ENCODE measurements around the gene LHFPL3. TPM values are rescaled to one million over a fixed set of nuclear protein-coding genes. Genes with fewer than 3 reads are reported as not detected.

Gene LHFPL3
- total and polyA plus RNA-seq, 5 donors from 2014 or later = not detected

DNA sequence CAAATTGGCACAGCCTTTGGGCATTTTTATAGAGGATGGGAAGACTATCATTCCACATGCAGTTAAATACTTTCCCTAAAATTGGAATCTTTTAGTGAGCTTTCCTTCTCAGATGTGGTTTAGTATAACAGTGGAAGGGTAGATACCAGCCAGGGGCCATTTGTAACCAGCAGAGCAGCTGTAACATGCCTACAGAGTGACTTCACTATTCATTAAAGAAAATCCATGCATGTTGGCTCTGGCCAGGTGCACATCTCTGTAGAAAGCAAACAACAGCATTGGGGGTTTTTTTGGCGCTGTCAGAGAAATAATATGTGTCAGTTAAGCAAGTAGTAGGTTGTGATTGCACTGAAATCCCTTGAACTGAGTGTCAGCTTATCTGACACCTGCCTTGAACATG is 115.6 kb downstream of the LHFPL3 start:
- Mint-ChIP-seq H3K27me3 (no peaks in the 10 kb centered on the region), H3K4me1 (no peaks in the 10 kb centered on the region), H3K27ac (no peak overlapping the region), H3K9me3 (no peaks in the 10 kb centered on the region), H3K4me3 (no peak overlapping the region), H3K36me3 (no peaks in the 10 kb centered on the region)
- DNase-seq (no peak), ATAC-seq (ENCODE audit: low read depth in 2 of 2) (no peak)
- no peak overlapping the region for H3K4me3 ChIP-seq (ENCODE audit: low read depth, low read length)
- no peaks in the 10 kb centered on the region for H3K36me3 ChIP-seq (ENCODE audit: control insufficient read depth, insufficient read depth, low read length)
- no peaks in the 10 kb centered on the region for H3K4me1 ChIP-seq (ENCODE audit: control insufficient read depth, insufficient read depth, low read length, poor library complexity, severe bottlenecking)
- no peaks in the 10 kb centered on the region for H3K27me3 ChIP-seq (ENCODE audit: control insufficient read depth, insufficient read depth, low read length)
- H3K9me3 ChIP-seq (ENCODE audit: control insufficient read depth in 2 of 2, low read length in 2 of 2) = no peaks in the 10 kb centered on the region
- no peak overlapping the region for H3K27ac ChIP-seq (ENCODE audit: insufficient read depth, low read length, poor library complexity, severe bottlenecking)

DNA sequence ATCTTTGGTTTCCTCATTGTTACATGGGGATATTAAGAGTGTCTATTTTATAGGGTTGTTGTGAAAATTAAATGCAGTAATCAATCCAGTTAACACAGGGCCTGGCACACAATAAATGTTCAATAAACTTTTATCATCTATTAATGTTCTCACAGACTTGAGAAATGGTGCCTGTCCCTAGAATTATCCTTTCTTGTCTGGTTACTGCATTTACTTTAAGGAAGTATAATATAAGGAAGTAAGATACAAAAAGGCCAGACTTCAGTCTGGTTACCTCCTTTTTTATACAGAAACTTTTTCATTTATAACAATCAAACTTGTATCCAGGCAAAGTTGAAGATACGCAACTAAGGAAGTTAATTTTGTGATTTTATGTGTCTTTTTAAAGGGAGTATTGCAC is 117.0 kb downstream of the LHFPL3 start:
- Histone ChIP-seq H3K4me1 (ENCODE audit: control insufficient read depth, insufficient read depth, low read length, poor library complexity, severe bottlenecking) (no peaks in the 10 kb centered on the region), H3K27me3 (ENCODE audit: control insufficient read depth, insufficient read depth, low read length) (no peaks in the 10 kb centered on the region), H3K27ac (ENCODE audit: insufficient read depth, low read length, poor library complexity, severe bottlenecking) (no peak overlapping the region), H3K4me3 (ENCODE audit: low read depth, low read length) (no peak overlapping the region), H3K36me3 (ENCODE audit: control insufficient read depth, insufficient read depth, low read length) (no peaks in the 10 kb centered on the region), H3K9me3 (ENCODE audit: control insufficient read depth in 2 of 2, low read length in 2 of 2) (no peaks in the 10 kb centered on the region)
- H3K27ac Mint-ChIP-seq = no peak overlapping the region
- no peaks in the 10 kb centered on the region for H3K9me3 Mint-ChIP-seq
- no peak overlapping the region for H3K4me3 Mint-ChIP-seq
- H3K27me3 Mint-ChIP-seq = no peaks in the 10 kb centered on the region
- no peaks in the 10 kb centered on the region for H3K4me1 Mint-ChIP-seq
- ATAC-seq (ENCODE audit: low read depth in 2 of 2) = no peak
- no peak for DNase-seq
- no peaks in the 10 kb centered on the region for H3K36me3 Mint-ChIP-seq

DNA sequence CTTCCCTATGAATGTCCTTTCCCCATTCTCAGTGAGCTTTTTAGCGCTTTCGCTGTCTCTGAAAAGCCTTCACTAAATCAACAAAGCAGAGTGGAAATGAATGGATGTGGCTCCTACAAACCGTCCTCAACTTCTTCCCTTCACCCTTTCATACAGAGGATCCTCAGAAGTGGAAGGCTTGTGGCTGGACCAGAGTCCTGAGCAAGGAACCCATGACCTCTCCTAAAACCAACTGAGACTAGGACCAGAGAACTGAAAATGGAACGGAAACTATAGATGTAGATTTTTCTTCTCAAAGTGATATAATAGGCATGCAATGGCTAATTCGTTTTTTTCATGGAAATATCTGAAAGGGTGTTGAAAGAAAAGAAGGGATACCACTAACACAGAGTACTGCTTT is 122.5 kb downstream of the LHFPL3 start:
- ATAC-seq (ENCODE audit: low read depth in 2 of 2) = no peak
- no peaks in the 10 kb centered on the region for H3K27me3 ChIP-seq (ENCODE audit: control insufficient read depth, insufficient read depth, low read length)
- H3K4me1 ChIP-seq (ENCODE audit: control insufficient read depth, insufficient read depth, low read length, poor library complexity, severe bottlenecking) = no peaks in the 10 kb centered on the region
- no peaks in the 10 kb centered on the region for H3K36me3 ChIP-seq (ENCODE audit: control insufficient read depth, insufficient read depth, low read length)
- H3K9me3 Mint-ChIP-seq = peaks cover 0 to 3% (median 0%) of the 10 kb centered on the region in 7 donors
- H3K9me3 ChIP-seq (ENCODE audit: control insufficient read depth in 2 of 2, low read length in 2 of 2) = no peaks in the 10 kb centered on the region
- no peak overlapping the region for H3K27ac ChIP-seq (ENCODE audit: insufficient read depth, low read length, poor library complexity, severe bottlenecking)
- no peaks in the 10 kb centered on the region for H3K27me3 Mint-ChIP-seq
- no peak for DNase-seq
- no peak overlapping the region for H3K4me3 ChIP-seq (ENCODE audit: low read depth, low read length)
- no peak overlapping the region for H3K27ac Mint-ChIP-seq
- no peaks in the 10 kb centered on the region for H3K4me1 Mint-ChIP-seq
- H3K4me3 Mint-ChIP-seq = no peak overlapping the region
- no peaks in the 10 kb centered on the region for H3K36me3 Mint-ChIP-seq

DNA sequence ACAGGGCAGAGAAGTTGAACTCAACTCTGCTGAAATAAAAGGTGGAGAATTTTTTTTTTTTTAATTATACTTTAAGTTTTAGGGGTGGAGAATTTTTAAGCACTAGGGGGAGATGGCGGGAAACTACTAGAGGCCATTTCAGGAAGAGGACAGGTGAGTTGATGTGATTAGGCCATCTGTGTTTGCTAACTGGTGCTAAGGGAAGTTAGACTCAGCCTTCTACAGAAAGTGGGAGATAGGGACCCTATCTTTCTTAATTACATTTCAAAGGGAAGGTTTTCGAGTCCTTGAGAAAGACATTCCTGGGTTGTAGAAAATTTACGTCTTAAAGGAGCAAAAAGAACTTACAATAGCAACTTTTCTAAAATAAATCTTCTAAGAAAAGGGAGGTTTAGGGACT is 124.8 kb downstream of the LHFPL3 start:
- ATAC-seq (ENCODE audit: low read depth in 2 of 2) = no peak
- Histone ChIP-seq H3K27ac (ENCODE audit: insufficient read depth, low read length, poor library complexity, severe bottlenecking) (no peak overlapping the region), H3K4me3 (ENCODE audit: low read depth, low read length) (no peak overlapping the region), H3K36me3 (ENCODE audit: control insufficient read depth, insufficient read depth, low read length) (no peaks in the 10 kb centered on the region), H3K9me3 (ENCODE audit: control insufficient read depth in 2 of 2, low read length in 2 of 2) (no peaks in the 10 kb centered on the region), H3K27me3 (ENCODE audit: control insufficient read depth, insufficient read depth, low read length) (no peaks in the 10 kb centered on the region), H3K4me1 (ENCODE audit: control insufficient read depth, insufficient read depth, low read length, poor library complexity, severe bottlenecking) (no peaks in the 10 kb centered on the region)
- H3K9me3 Mint-ChIP-seq = peaks cover 0 to 3% (median 0%) of the 10 kb centered on the region in 7 donors
- H3K36me3 Mint-ChIP-seq = no peaks in the 10 kb centered on the region
- no peaks in the 10 kb centered on the region for H3K27me3 Mint-ChIP-seq
- no peaks in the 10 kb centered on the region for H3K4me1 Mint-ChIP-seq
- no peak overlapping the region for H3K27ac Mint-ChIP-seq
- no peak overlapping the region for H3K4me3 Mint-ChIP-seq
- DNase-seq = no peak

DNA sequence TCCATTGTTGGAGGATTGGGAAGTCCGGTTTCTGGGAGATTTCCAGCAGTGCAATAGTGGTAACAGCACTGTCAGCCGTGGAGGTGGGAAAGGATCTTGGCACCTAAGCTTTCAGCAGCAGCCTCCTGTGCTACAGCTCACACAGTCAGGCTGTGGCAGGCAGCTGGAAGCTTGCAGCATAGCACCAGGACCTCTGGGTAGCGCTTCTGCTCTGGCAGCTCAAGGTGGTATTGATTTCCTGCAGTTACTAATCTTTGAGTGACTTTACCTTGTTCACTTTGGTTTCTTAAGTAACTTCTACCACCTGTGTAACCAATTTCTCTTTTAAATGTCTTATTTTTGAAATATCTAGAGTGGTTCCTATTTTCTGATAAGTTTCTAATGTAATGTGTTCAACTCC is 130.5 kb downstream of the LHFPL3 start:
- Histone ChIP-seq H3K27me3 (ENCODE audit: control insufficient read depth, insufficient read depth, low read length) (no peaks in the 10 kb centered on the region), H3K4me3 (ENCODE audit: low read depth, low read length) (no peak overlapping the region), H3K27ac (ENCODE audit: insufficient read depth, low read length, poor library complexity, severe bottlenecking) (no peak overlapping the region), H3K9me3 (ENCODE audit: control insufficient read depth in 2 of 2, low read length in 2 of 2) (peaks cover 0 to 2% of the 10 kb centered on the region in 2 experiments), H3K4me1 (ENCODE audit: control insufficient read depth, insufficient read depth, low read length, poor library complexity, severe bottlenecking) (no peaks in the 10 kb centered on the region), H3K36me3 (ENCODE audit: control insufficient read depth, insufficient read depth, low read length) (no peaks in the 10 kb centered on the region)
- H3K36me3 Mint-ChIP-seq = no peaks in the 10 kb centered on the region
- H3K4me3 Mint-ChIP-seq = no peak overlapping the region
- H3K27ac Mint-ChIP-seq = peak overlapping the region in 1 of 3 donors; percentile 43
- no peaks in the 10 kb centered on the region for H3K27me3 Mint-ChIP-seq
- H3K4me1 Mint-ChIP-seq = no peaks in the 10 kb centered on the region
- no peak for ATAC-seq (ENCODE audit: low read depth in 2 of 2)
- peaks cover 0 to 21% (median 2%) of the 10 kb centered on the region in 7 donors for H3K9me3 Mint-ChIP-seq
- no peak for DNase-seq

DNA sequence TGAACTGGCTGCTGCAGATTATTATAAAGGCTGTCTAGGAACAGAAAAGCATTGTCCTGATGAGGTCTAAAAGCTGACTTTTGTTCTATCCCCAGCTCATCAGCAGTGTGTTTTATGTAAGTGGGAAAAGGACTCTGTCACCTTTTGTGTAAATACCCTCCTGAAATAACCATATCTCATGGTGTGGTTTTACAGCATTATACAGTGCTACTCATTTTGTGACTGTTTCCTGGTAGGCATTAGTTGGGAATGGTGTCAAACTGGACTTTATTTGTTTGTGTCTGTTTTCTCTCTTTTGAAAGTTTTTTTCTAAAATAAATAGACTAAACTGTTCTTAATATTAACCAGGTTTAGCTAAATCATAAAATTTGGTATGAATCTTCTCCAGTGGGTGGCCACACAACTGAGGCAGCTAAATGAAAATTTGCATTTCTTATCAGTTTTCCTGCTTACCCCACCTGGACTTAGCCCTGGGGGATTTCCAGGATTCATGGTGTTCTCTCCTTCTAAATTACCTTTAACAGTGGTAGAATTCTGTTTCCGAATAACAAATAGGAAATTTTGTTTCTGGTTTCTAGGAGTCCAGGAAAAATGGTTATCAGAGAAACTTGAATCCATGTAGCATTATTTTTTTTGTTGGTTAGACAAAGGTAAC is 140.9 kb downstream of the LHFPL3 start:
- Mint-ChIP-seq H3K27ac (no peak overlapping the region), H3K4me1 (no peaks in the 10 kb centered on the region)

DNA sequence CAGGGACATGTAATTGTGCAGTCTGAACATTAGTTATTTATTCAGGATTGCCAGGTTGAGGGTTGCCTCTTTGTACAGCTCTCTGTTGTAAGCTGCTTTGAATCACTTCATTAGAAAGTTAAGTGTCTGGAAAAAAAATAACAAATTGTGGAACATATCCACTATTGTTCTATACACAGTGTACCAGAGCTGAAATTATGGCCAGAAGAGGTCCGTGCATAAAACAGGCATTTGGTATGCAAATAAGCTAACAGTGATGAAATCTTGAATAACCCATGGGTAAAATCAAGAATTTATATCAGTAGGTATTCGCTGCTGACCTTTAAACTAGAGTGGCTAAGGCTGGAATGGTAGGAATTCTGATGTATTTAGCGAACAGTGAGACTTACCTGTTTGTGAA is 152.1 kb downstream of the LHFPL3 start:
- no peaks in the 10 kb centered on the region for H3K4me1 ChIP-seq (ENCODE audit: control insufficient read depth, insufficient read depth, low read length, poor library complexity, severe bottlenecking)
- Mint-ChIP-seq H3K27me3 (peaks cover 7% of the 10 kb centered on the region), H3K4me1 (no peaks in the 10 kb centered on the region), H3K36me3 (no peaks in the 10 kb centered on the region), H3K4me3 (no peak overlapping the region), H3K27ac (no peak overlapping the region), H3K9me3 (peaks cover 0 to 2% (median 0%) of the 10 kb centered on the region in 7 donors)
- ATAC-seq (ENCODE audit: low read depth in 2 of 2) (no peak), DNase-seq (no peak)
- H3K27ac ChIP-seq (ENCODE audit: insufficient read depth, low read length, poor library complexity, severe bottlenecking) = no peak overlapping the region
- H3K4me3 ChIP-seq (ENCODE audit: low read depth, low read length) = no peak overlapping the region
- no peaks in the 10 kb centered on the region for H3K27me3 ChIP-seq (ENCODE audit: control insufficient read depth, insufficient read depth, low read length)
- H3K9me3 ChIP-seq (ENCODE audit: control insufficient read depth in 2 of 2, low read length in 2 of 2) = no peaks in the 10 kb centered on the region
- no peaks in the 10 kb centered on the region for H3K36me3 ChIP-seq (ENCODE audit: control insufficient read depth, insufficient read depth, low read length)

More for the DNA sequence above, 140.9 kb downstream of the LHFPL3 start:
- DNase-seq = no peak
- peaks cover 0 to 10% (median 2%) of the 10 kb centered on the region in 7 donors for H3K9me3 Mint-ChIP-seq
- H3K27me3 Mint-ChIP-seq = peaks cover 5% of the 10 kb centered on the region
- H3K36me3 ChIP-seq (ENCODE audit: control insufficient read depth, insufficient read depth, low read length) = no peaks in the 10 kb centered on the region
- H3K27me3 ChIP-seq (ENCODE audit: control insufficient read depth, insufficient read depth, low read length) = no peaks in the 10 kb centered on the region
- H3K4me1 ChIP-seq (ENCODE audit: control insufficient read depth, insufficient read depth, low read length, poor library complexity, severe bottlenecking) = no peaks in the 10 kb centered on the region
- no peaks in the 10 kb centered on the region for H3K9me3 ChIP-seq (ENCODE audit: control insufficient read depth in 2 of 2, low read length in 2 of 2)
- H3K36me3 Mint-ChIP-seq = no peaks in the 10 kb centered on the region
- H3K4me3 ChIP-seq (ENCODE audit: low read depth, low read length) = no peak overlapping the region
- H3K27ac ChIP-seq (ENCODE audit: insufficient read depth, low read length, poor library complexity, severe bottlenecking) = no peak overlapping the region
- ATAC-seq (ENCODE audit: low read depth in 2 of 2) = no peak
- no peak overlapping the region for H3K4me3 Mint-ChIP-seq

DNA sequence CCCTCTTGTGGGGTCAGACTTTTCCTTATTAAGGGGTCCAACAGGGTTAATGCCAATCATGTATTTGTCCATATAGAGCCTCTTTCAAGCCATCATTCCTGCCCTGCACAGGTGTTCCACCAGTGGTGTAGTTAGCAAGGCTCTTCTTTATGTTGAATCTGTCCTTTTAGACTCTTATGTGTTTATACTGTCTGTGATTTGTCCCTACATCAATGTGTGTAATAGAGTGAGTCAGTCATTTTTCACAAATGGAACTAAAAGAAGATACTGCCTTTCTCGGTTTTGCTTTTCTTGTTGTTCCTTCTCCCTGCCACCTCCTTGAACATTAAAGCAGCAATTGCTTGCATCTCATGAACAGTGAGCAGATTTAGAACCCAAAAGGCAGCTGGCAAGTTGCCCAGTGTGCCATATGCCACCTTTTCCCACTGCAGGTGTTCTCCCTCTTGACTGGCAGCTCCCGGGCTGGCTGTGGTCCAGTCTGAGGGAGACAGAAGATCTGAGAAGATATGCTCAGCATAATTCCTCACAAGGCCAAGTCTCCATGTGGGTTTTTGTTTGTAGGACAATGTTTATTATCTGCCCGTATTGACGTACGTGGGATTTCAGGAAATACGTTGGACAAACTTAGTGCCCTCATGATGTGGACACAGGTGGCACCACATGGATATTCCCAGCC is 154.1 kb downstream of the LHFPL3 start:
- Histone ChIP-seq H3K36me3 (ENCODE audit: control insufficient read depth, insufficient read depth, low read length) (no peaks in the 10 kb centered on the region), H3K27ac (ENCODE audit: insufficient read depth, low read length, poor library complexity, severe bottlenecking) (no peak overlapping the region), H3K4me1 (ENCODE audit: control insufficient read depth, insufficient read depth, low read length, poor library complexity, severe bottlenecking) (no peaks in the 10 kb centered on the region), H3K27me3 (ENCODE audit: control insufficient read depth, insufficient read depth, low read length) (no peaks in the 10 kb centered on the region), H3K4me3 (ENCODE audit: low read depth, low read length) (no peak overlapping the region), H3K9me3 (ENCODE audit: control insufficient read depth in 2 of 2, low read length in 2 of 2) (no peaks in the 10 kb centered on the region)
- peaks cover 7% of the 10 kb centered on the region for H3K27me3 Mint-ChIP-seq
- no peak overlapping the region for H3K27ac Mint-ChIP-seq
- H3K4me3 Mint-ChIP-seq = no peak overlapping the region
- no peaks in the 10 kb centered on the region for H3K4me1 Mint-ChIP-seq
- H3K9me3 Mint-ChIP-seq = peaks cover 0 to 2% (median 0%) of the 10 kb centered on the region in 7 donors
- ATAC-seq (ENCODE audit: low read depth in 2 of 2) (no peak), DNase-seq (no peak)
- H3K36me3 Mint-ChIP-seq = no peaks in the 10 kb centered on the region

All from CD4-positive, CD25-positive, alpha-beta regulatory T cell (primary cell).